Loucy (cell line): ENCODE results near the gene IL6R.

Experiments
- H2AFZ ChIP-seq: fragments of 200-600 bp; sonication (generic); 2 replicates; pipeline ENCODE4 v1.6.0; 2016; ENCODE audit warnings: antibody characterized with exemption, mild to moderate bottlenecking, low read length, moderate library complexity
- H3F3A ChIP-seq: fragments of 200-600 bp; 2 replicates; pipeline ENCODE4 v1.6.0; 2016; ENCODE audit warnings: antibody characterized with exemption, low read depth, mild to moderate bottlenecking
- H3K27me3 ChIP-seq: fragments of 200-600 bp; sonication (generic); 2 replicates; pipeline ENCODE4 v1.6.1; 2014; ENCODE audit warnings: low read length, mild to moderate bottlenecking; ENCODE audit not compliant: insufficient read depth, poor library complexity, severe bottlenecking
- H3K36me3 ChIP-seq: fragments of 200-600 bp; sonication (generic); 2 replicates; pipeline ENCODE4 v1.6.1; 2016; ENCODE audit warnings: low read length; ENCODE audit not compliant: insufficient read depth
- H3K4me1 ChIP-seq: fragments of 200-600 bp; sonication (generic); 2 replicates; pipeline ENCODE4 v1.5.1; 2014; ENCODE audit warnings: low read length, mild to moderate bottlenecking; ENCODE audit not compliant: insufficient read depth, poor library complexity, severe bottlenecking
- H3K4me2 ChIP-seq: fragments of 200-600 bp; sonication (generic); 2 replicates; pipeline ENCODE4 v1.6.0; 2014; ENCODE audit warnings: antibody characterized with exemption, low read length, low read depth, mild to moderate bottlenecking; ENCODE audit not compliant: poor library complexity, severe bottlenecking
- H3K4me3 ChIP-seq: fragments of 200-600 bp; sonication (generic); 2 replicates; pipeline ENCODE4 v1.5.1; 2014; ENCODE audit warnings: low read length, mild to moderate bottlenecking, mixed read lengths; ENCODE audit not compliant: poor library complexity, severe bottlenecking
- H3K79me2 ChIP-seq: fragments of 200-600 bp; sonication (generic); 2 replicates; pipeline ENCODE4 v1.6.1; 2014; ENCODE audit warnings: low read length; ENCODE audit not compliant: insufficient read depth
- H3K9ac ChIP-seq: fragments of 200-600 bp; sonication (generic); 2 replicates; pipeline ENCODE4 v1.6.0; 2014; ENCODE audit warnings: mild to moderate bottlenecking, low read depth, low read length, moderate library complexity; ENCODE audit not compliant: poor library complexity, severe bottlenecking
- H3K9me2 ChIP-seq: fragments of 200-600 bp; sonication (generic); replicated peaks from 2 replicates; pipeline ENCODE4 v1.6.1; 2016; ENCODE audit warnings: low read depth, low read length, mixed read lengths
- H3K9me3 ChIP-seq: fragments of 200-600 bp; sonication (generic); 2 replicates; pipeline ENCODE4 v1.6.1; 2014; ENCODE audit warnings: mild to moderate bottlenecking, antibody characterized with exemption, low read length, low read depth; ENCODE audit not compliant: insufficient read depth
- H4K20me1 ChIP-seq: fragments of 200-600 bp; sonication (generic); 2 replicates; pipeline ENCODE4 v1.6.0; 2014; ENCODE audit warnings: antibody characterized with exemption, low read length, mild to moderate bottlenecking; ENCODE audit not compliant: insufficient read depth, poor library complexity, severe bottlenecking
- CTCF ChIP-seq: fragments of 200-600 bp; sonication (generic); conservative IDR thresholded peaks from 2 replicates; pipeline ENCODE4 v1.5.1; 2014; ENCODE audit warnings: mild to moderate bottlenecking, antibody characterized with exemption, low read length
- EZH2phosphoT487 ChIP-seq: fragments of 200-600 bp; IDR thresholded peaks from 2 replicates; pipeline ENCODE4 v1.6.1; 2018; ENCODE audit warnings: antibody characterized with exemption, mild to moderate bottlenecking, moderate library complexity, borderline replicate concordance

The IL6R gene

GRCh38 chr1:154446292-154446691 lies 41.1 kb downstream of the IL6R start:
- no peaks in the 10 kb centered on the region for H3K79me2 ChIP-seq
- peaks cover 13% of the 10 kb centered on the region for H3K4me1 ChIP-seq
- H4K20me1 ChIP-seq = no peaks in the 10 kb centered on the region
- no peak overlapping the region for H3K4me2 ChIP-seq
- H3K4me3 ChIP-seq = no peak overlapping the region
- no peak overlapping the region for H3K9ac ChIP-seq
- no peaks in the 10 kb centered on the region for H3K9me2 ChIP-seq
- no peak for TF ChIP-seq CTCF
- TF ChIP-seq EZH2phosphoT487 = no peak
- no peak overlapping the region for H2AFZ ChIP-seq
- no peaks in the 10 kb centered on the region for H3K36me3 ChIP-seq
- peaks cover 7% of the 10 kb centered on the region for H3K27me3 ChIP-seq
- H3K9me3 ChIP-seq = no peaks in the 10 kb centered on the region
- no peaks in the 10 kb centered on the region for H3F3A ChIP-seq

GRCh38 chr1:154446789-154447188 lies 41.6 kb downstream of the IL6R start:
- peaks cover 13% of the 10 kb centered on the region for H3K4me1 ChIP-seq
- TF ChIP-seq EZH2phosphoT487 (no peak), CTCF (no peak)
- no peaks in the 10 kb centered on the region for H3K9me3 ChIP-seq
- H4K20me1 ChIP-seq = no peaks in the 10 kb centered on the region
- H3K36me3 ChIP-seq = no peaks in the 10 kb centered on the region
- H3K9me2 ChIP-seq = no peaks in the 10 kb centered on the region
- peaks cover 7% of the 10 kb centered on the region for H3K27me3 ChIP-seq
- no peak overlapping the region for H3K4me3 ChIP-seq
- no peaks in the 10 kb centered on the region for H3K79me2 ChIP-seq
- H2AFZ ChIP-seq = no peak overlapping the region
- H3F3A ChIP-seq = no peaks in the 10 kb centered on the region
- no peak overlapping the region for H3K4me2 ChIP-seq
- no peak overlapping the region for H3K9ac ChIP-seq

DNA sequence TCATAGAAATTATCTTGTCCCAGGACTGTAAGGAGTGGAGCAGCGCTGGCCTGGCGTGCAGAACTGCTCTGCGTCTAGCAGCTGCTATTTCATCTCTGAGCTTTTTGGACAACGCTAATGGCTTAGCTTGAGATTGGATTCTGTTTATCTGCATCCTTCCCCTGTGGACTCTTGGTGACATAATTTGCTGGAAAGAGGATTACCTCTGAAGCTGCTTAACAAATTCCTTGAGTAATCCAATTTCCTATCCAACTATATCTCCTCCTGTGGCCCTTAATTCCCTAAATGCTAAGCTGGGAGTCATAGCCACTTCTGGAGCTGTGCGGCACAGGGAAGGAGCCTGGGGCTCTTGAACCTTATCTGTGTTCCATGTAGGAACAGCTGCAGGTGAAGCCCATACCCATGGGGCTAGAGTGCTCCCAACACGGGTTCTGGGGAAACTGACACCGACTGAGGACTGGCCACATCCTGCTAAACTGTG lies 43.2 kb downstream of the IL6R start:
- no peaks in the 10 kb centered on the region for H3K79me2 ChIP-seq
- H3K4me2 ChIP-seq = no peak overlapping the region
- no peaks in the 10 kb centered on the region for H3F3A ChIP-seq
- no peak overlapping the region for H2AFZ ChIP-seq
- H3K9me3 ChIP-seq = no peaks in the 10 kb centered on the region
- no peaks in the 10 kb centered on the region for H3K36me3 ChIP-seq
- H3K9ac ChIP-seq = no peak overlapping the region
- no peaks in the 10 kb centered on the region for H4K20me1 ChIP-seq
- TF ChIP-seq EZH2phosphoT487 (no peak), CTCF (no peak)
- peaks cover 7% of the 10 kb centered on the region for H3K27me3 ChIP-seq
- H3K4me1 ChIP-seq = peaks cover 13% of the 10 kb centered on the region
- no peaks in the 10 kb centered on the region for H3K9me2 ChIP-seq
- no peak overlapping the region for H3K4me3 ChIP-seq
